Skeletal muscle tissue (tissue), 4 donors: ENCODE measurements around the gene ZNF462. TPM values are rescaled to one million over a fixed set of nuclear protein-coding genes. Genes with fewer than 3 reads are reported as not detected.
"Not testable (repeated sequence)": the region's sequence is repeated elsewhere in the genome, so short reads cannot be mapped to it uniquely, and the experiment has no call there.

ENCODE experiments used
- H3K27ac ChIP-seq: one replicate; pipeline ENCODE4 v1.7.0; 2013; ENCODE audit warnings: mild to moderate bottlenecking, low read depth, low read length, inconsistent platforms
- H3K27me3 ChIP-seq, 3 donors: one replicate each; pipeline ENCODE4 v1.7.0; 2013; ENCODE audit warnings: low read length in 3 of 3; ENCODE audit not compliant: control insufficient read depth in 3 of 3, insufficient read depth in 3 of 3
- H3K36me3 ChIP-seq, 3 donors: one replicate each; pipeline ENCODE4 v1.7.0; 2013; ENCODE audit warnings: low read length in 3 of 3; ENCODE audit not compliant: control insufficient read depth in 3 of 3, insufficient read depth in 3 of 3
- H3K4me1 ChIP-seq, 3 donors: one replicate each; pipeline ENCODE4 v1.7.0; 2013; ENCODE audit warnings: low read length in 3 of 3, mild to moderate bottlenecking in 3 of 3; ENCODE audit not compliant: control insufficient read depth in 3 of 3, insufficient read depth in 3 of 3
- H3K4me3 ChIP-seq, 3 donors: one replicate each; pipeline ENCODE4 v1.7.0; 2013; ENCODE audit warnings: low read length in 3 of 3
- H3K9ac ChIP-seq, 3 donors: one replicate each; pipeline ENCODE4 v1.7.0; 2013; ENCODE audit warnings: low read length in 3 of 3, mild to moderate bottlenecking in 3 of 3, moderate library complexity in 2 of 3, low read depth in 1 of 3
- H3K9me3 ChIP-seq, 3 donors: one replicate each; pipeline ENCODE4 v1.7.0; 2013; ENCODE audit warnings: low read length in 3 of 3; ENCODE audit not compliant: control insufficient read depth in 3 of 3
- total RNA-seq: library from RNA; depleted of rRNA; stranded (reverse); fragments of >200 nt; gene quantifications from one replicate; pipeline ENCODE4 v1.2.3, GENCODE V29; 2014
- donor health status: Osteomylitis.

ZNF462 gene
- total RNA-seq, 1 donor from 2014 or later: 28.7 TPM

- Histone ChIP-seq H3K4me3 (no peak overlapping the region), H3K27me3 (no peaks in the 10 kb centered on the region), H3K9me3 (no peaks in the 10 kb centered on the region), H3K27ac (no peak overlapping the region), H3K9ac (no peak overlapping the region), H3K4me1 (peaks cover 0 to 32% (median 2%) of the 10 kb centered on the region in 3 donors), H3K36me3 (peaks cover 24 to 54% (median 48%) of the 10 kb centered on the region in 3 donors)
Measured at GRCh38 chr9:106980551-106981101, 117.7 kb downstream of the ZNF462 start.

- Histone ChIP-seq H3K9ac (no peak overlapping the region), H3K4me1 (peaks cover 0 to 30% (median 0%) of the 10 kb centered on the region in 3 donors), H3K27me3 (no peaks in the 10 kb centered on the region), H3K9me3 (no peaks in the 10 kb centered on the region), H3K4me3 (no peak overlapping the region), H3K36me3 (peaks cover 21 to 51% (median 47%) of the 10 kb centered on the region in 3 donors), H3K27ac (no peak overlapping the region)
Measured at GRCh38 chr9:106981396-106982287, 118.7 kb downstream of the ZNF462 start.

- H3K27me3 ChIP-seq: no peaks in the 10 kb centered on the region
- H3K27ac ChIP-seq: no peak overlapping the region
- H3K4me1 ChIP-seq: peaks cover 0 to 30% (median 0%) of the 10 kb centered on the region in 3 donors
- H3K9me3 ChIP-seq: no peaks in the 10 kb centered on the region
- H3K9ac ChIP-seq: no peak overlapping the region
- H3K36me3 ChIP-seq: peaks cover 16 to 51% (median 39%) of the 10 kb centered on the region in 3 donors
- no peak overlapping the region for H3K4me3 ChIP-seq
Measured at GRCh38 chr9:106982636-106983035, 119.7 kb downstream of the ZNF462 start.

- no peak overlapping the region for H3K4me3 ChIP-seq
- no peaks in the 10 kb centered on the region for H3K9me3 ChIP-seq
- no peak overlapping the region for H3K9ac ChIP-seq
- H3K36me3 ChIP-seq: peaks cover 16 to 56% (median 35%) of the 10 kb centered on the region in 3 donors
- peaks cover 0 to 26% (median 0%) of the 10 kb centered on the region in 3 donors for H3K4me1 ChIP-seq
- no peak overlapping the region for H3K27ac ChIP-seq
- H3K27me3 ChIP-seq: no peaks in the 10 kb centered on the region
Measured at GRCh38 chr9:106983346-106983745, 120.4 kb downstream of the ZNF462 start.

GRCh38 chr9:106989904-106990303 lies 126.9 kb downstream of the ZNF462 start:
- H3K36me3 ChIP-seq: peaks cover 4 to 35% (median 16%) of the 10 kb centered on the region in 3 donors
- H3K27ac ChIP-seq, H3K9ac ChIP-seq, H3K4me1 ChIP-seq, H3K4me3 ChIP-seq, H3K9me3 ChIP-seq, H3K27me3 ChIP-seq: not testable (repeated sequence)

- no peak overlapping the region for H3K4me3 ChIP-seq
- peaks cover 0 to 19% (median 8%) of the 10 kb centered on the region in 3 donors for H3K36me3 ChIP-seq
- H3K9me3 ChIP-seq: no peaks in the 10 kb centered on the region
- no peak overlapping the region for H3K27ac ChIP-seq
- no peaks in the 10 kb centered on the region for H3K4me1 ChIP-seq
- H3K9ac ChIP-seq: no peak overlapping the region
- no peaks in the 10 kb centered on the region for H3K27me3 ChIP-seq
Measured at GRCh38 chr9:106992186-106992585, 129.2 kb downstream of the ZNF462 start.

GRCh38 chr9:106993603-106994002 lies 130.6 kb downstream of the ZNF462 start:
- Histone ChIP-seq H3K9ac (no peak overlapping the region), H3K4me1 (no peaks in the 10 kb centered on the region), H3K9me3 (no peaks in the 10 kb centered on the region), H3K27me3 (no peaks in the 10 kb centered on the region), H3K36me3 (peaks cover 0 to 13% (median 8%) of the 10 kb centered on the region in 3 donors), H3K4me3 (no peak overlapping the region), H3K27ac (no peak overlapping the region)

- H3K4me3 ChIP-seq: no peak overlapping the region
- no peaks in the 10 kb centered on the region for H3K4me1 ChIP-seq
- no peak overlapping the region for H3K27ac ChIP-seq
- H3K27me3 ChIP-seq: no peaks in the 10 kb centered on the region
- no peak overlapping the region for H3K9ac ChIP-seq
- H3K36me3 ChIP-seq: peaks cover 0 to 11% (median 8%) of the 10 kb centered on the region in 3 donors
- no peaks in the 10 kb centered on the region for H3K9me3 ChIP-seq
Measured at GRCh38 chr9:106994463-106994862, 131.5 kb downstream of the ZNF462 start.

GRCh38 chr9:107000218-107000617 lies 137.3 kb downstream of the ZNF462 start:
- Histone ChIP-seq H3K27ac (no peak overlapping the region), H3K9ac (no peak overlapping the region), H3K9me3 (no peaks in the 10 kb centered on the region), H3K4me3 (no peak overlapping the region), H3K4me1 (no peaks in the 10 kb centered on the region), H3K36me3 (peaks cover 6 to 22% (median 21%) of the 10 kb centered on the region in 3 donors), H3K27me3 (no peaks in the 10 kb centered on the region)

- H3K9me3 ChIP-seq: no peaks in the 10 kb centered on the region
- H3K27ac ChIP-seq: no peak overlapping the region
- no peaks in the 10 kb centered on the region for H3K27me3 ChIP-seq
- no peak overlapping the region for H3K4me3 ChIP-seq
- no peak overlapping the region for H3K9ac ChIP-seq
- peaks cover 14 to 36% (median 30%) of the 10 kb centered on the region in 3 donors for H3K36me3 ChIP-seq
- H3K4me1 ChIP-seq: no peaks in the 10 kb centered on the region
Measured at GRCh38 chr9:107005201-107005600, 142.2 kb downstream of the ZNF462 start.
